ENCODE measurements around the gene ATP10B.

ATP10B gene

DNA sequence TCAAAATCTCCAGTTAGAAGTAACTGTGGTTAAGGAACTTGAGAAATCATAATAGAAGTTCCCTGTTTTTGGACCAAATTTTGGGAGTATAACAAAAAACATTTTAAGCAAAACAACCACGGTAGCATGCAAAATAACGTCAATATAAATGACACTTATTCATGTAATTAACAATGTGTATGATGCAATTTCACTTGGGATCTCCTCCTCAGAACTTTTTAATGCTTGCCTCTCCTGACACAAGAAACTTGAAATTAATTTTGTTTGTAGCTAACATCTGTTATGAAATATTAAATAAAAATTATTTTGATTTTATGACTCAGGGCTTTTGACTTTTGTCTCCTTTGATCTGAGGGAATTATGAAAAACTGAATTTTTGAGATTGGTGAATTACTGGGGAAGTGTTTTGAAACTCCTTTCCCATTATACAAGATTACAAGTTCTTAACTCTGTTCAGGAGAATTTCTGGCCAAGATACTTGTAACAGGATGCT, 149.7 kb downstream of the ATP10B start:
- DNase-seq (ENCODE audit: extremely low read depth, insufficient read length) = no peak
- no peak overlapping the region for H3K4me3 ChIP-seq (replicated peaks; ENCODE audit: low read depth, low read length)
- TF ChIP-seq, protein P1, sequence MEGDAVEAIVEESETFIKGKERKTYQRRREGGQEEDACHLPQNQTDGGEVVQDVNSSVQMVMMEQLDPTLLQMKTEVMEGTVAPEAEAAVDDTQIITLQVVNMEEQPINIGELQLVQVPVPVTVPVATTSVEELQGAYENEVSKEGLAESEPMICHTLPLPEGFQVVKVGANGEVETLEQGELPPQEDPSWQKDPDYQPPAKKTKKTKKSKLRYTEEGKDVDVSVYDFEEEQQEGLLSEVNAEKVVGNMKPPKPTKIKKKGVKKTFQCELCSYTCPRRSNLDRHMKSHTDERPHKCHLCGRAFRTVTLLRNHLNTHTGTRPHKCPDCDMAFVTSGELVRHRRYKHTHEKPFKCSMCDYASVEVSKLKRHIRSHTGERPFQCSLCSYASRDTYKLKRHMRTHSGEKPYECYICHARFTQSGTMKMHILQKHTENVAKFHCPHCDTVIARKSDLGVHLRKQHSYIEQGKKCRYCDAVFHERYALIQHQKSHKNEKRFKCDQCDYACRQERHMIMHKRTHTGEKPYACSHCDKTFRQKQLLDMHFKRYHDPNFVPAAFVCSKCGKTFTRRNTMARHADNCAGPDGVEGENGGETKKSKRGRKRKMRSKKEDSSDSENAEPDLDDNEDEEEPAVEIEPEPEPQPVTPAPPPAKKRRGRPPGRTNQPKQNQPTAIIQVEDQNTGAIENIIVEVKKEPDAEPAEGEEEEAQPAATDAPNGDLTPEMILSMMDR (IDR thresholded peaks at IDR 0.05; ENCODE audit: insufficient read depth, low read length, poor library complexity, severe bottlenecking) = no peak
- no peaks in the 10 kb centered on the region for H3K27me3 ChIP-seq (replicated peaks; ENCODE audit: control insufficient read depth, insufficient read depth, low read length)
- no peaks in the 10 kb centered on the region for H3K36me3 ChIP-seq (ENCODE audit: control insufficient read depth, insufficient read depth, low read length)

DNA sequence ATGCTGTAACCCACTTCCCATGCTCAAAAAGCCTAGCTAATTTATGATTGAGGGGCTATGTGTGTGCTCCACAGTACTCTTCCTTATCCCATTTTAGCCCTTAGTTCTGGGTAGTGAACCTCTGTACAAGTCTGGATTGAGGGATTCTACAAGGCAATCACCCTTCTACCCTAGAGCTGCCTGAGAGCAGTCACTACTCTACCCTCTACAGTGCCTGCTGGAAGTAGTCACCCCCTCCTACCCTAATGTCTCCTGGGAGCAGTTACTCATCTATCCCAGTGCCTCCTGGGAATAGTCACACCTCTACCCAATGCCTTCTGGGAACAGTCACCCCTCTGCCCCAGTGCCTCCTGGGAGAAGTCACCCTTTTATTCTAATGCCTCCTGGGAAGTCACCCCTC, 150.6 kb downstream of the ATP10B start:
- Histone ChIP-seq H3K4me3 (replicated peaks; ENCODE audit: low read depth, low read length) (no peak overlapping the region), H3K36me3 (ENCODE audit: control insufficient read depth, insufficient read depth, low read length) (no peaks in the 10 kb centered on the region), H3K27me3 (replicated peaks; ENCODE audit: control insufficient read depth, insufficient read depth, low read length) (no peaks in the 10 kb centered on the region)
- TF ChIP-seq, protein P1 (IDR thresholded peaks at IDR 0.05; ENCODE audit: insufficient read depth, low read length, poor library complexity, severe bottlenecking) = no peak
- no peak for DNase-seq (ENCODE audit: extremely low read depth, insufficient read length)

DNA sequence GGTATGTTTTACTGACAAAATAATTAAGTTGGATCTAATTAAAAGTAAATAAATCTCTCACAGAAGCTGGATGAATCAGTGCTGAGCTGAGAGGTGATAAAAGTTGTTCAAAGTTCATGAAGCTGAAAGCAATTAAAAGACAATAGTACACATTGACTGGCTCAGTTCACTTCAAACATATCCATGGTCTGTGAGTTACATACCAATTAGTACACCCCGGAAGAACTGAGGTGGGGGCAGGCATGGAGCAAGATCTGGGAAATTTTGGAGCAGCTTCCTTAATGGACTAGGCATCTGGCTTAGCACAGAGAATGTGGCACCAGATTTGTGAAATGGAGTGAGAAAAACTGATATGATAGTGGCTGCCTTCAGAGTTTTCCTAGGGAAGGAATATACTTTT, 152.7 kb downstream of the ATP10B start:
- DNase-seq (ENCODE audit: extremely low read depth, insufficient read length) = no peak
- H3K27me3 ChIP-seq (replicated peaks; ENCODE audit: control insufficient read depth, insufficient read depth, low read length) = no peaks in the 10 kb centered on the region

DNA sequence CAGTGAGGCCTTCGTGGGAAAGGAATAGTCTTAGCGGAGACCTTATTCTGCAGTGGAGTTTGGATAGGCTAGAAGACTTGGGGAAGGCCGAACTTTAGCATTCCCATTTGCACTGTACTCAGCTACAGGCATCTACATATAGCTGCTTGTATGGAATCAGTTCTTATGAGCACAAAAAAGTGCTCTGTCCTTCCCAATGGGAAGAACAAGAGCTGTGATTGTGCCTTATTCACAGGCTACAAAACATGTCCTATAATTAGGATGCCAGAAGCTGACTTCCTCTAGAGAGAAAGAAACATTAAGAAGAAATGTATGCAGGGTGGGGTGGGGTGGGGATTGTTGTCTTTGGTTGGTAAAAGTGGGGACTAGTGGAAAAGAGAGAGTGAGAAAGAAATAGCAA, 154.7 kb downstream of the ATP10B start:
- Histone ChIP-seq H3K27me3 (replicated peaks; ENCODE audit: control insufficient read depth, insufficient read depth, low read length) (no peaks in the 10 kb centered on the region), H3K4me3 (replicated peaks; ENCODE audit: low read depth, low read length) (no peak overlapping the region), H3K36me3 (ENCODE audit: control insufficient read depth, insufficient read depth, low read length) (no peaks in the 10 kb centered on the region)
- TF ChIP-seq, protein P1 (IDR thresholded peaks at IDR 0.05; ENCODE audit: insufficient read depth, low read length, poor library complexity, severe bottlenecking) = no peak
- DNase-seq (ENCODE audit: extremely low read depth, insufficient read length) = no peak

More for the DNA sequence above, 152.7 kb downstream of the ATP10B start:
- TF ChIP-seq, protein P1 (IDR thresholded peaks at IDR 0.05; ENCODE audit: insufficient read depth, low read length, poor library complexity, severe bottlenecking) = no peak
- no peak overlapping the region for H3K4me3 ChIP-seq (replicated peaks; ENCODE audit: low read depth, low read length)
- no peaks in the 10 kb centered on the region for H3K36me3 ChIP-seq (ENCODE audit: control insufficient read depth, insufficient read depth, low read length)

DNA sequence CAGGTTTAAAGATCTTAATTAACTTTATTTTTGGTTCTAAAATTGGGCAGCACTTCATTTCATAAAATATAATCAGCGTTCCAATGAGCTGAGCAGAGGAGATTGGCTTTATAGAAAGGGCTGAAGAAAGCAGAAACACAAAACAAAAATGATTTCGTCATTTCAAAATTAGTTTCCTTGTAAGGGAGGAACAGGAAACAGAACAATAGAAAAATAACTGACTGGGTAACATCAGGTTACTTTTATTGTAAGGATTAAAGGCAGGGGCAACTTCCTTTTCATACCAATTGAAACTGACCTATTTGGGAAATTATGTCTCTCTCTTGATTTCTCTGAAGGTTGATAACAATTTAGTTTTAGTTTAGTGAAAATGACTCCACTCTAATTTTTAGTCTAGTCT, 157.1 kb downstream of the ATP10B start:
- Histone ChIP-seq H3K4me3 (replicated peaks; ENCODE audit: low read depth, low read length) (no peak overlapping the region), H3K27me3 (replicated peaks; ENCODE audit: control insufficient read depth, insufficient read depth, low read length) (no peaks in the 10 kb centered on the region), H3K36me3 (ENCODE audit: control insufficient read depth, insufficient read depth, low read length) (no peaks in the 10 kb centered on the region)
- TF ChIP-seq, protein P1 (IDR thresholded peaks at IDR 0.05; ENCODE audit: insufficient read depth, low read length, poor library complexity, severe bottlenecking) = no peak
- no peak for DNase-seq (ENCODE audit: extremely low read depth, insufficient read length)

All from GM06990 (cell line).